ENCODE results near the gene SRMS.

DNA sequence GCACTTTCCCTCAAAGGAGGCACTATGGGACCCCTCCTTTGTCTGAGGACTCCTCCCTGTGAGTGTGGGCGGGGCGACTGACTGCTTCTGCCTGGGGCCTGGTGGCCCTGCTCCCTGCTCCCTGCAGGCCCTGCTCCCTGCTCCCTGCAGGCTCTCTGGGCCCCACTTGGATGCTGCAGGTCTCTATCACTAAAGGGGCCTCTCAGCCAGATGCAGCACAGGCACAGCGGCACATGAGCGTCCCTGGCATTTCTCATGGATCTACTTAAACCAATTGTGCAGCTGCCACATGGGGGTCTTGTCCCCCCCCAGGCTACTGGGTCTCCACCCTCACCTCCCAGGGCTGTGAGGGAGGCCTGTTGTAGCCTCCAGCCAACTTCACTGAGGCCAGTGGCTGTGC is 56.5 kb downstream of the SRMS start:
- TF ChIP-seq POLR2AphosphoS5 (IDR thresholded peaks at IDR 0.05; ENCODE audit: borderline replicate concordance, low read depth, low read length) (no peak), EZH2 (IDR thresholded peaks at IDR 0.05) (no peak)
